PC-9 (cell line): ENCODE data around the gene FOSL2.

Experiments
- CTCF ChIP-seq: fragments of 200-600 bp; sonication (generic); conservative IDR thresholded peaks from 2 replicates; pipeline ENCODE4 v1.6.1; 2017; ENCODE audit warnings: mixed run types, antibody characterized with exemption, mild to moderate bottlenecking, moderate library complexity
- EZH2 ChIP-seq: fragments of 200-600 bp; sonication (generic); IDR thresholded peaks from 2 replicates; pipeline ENCODE4 v1.8.0; 2017; ENCODE audit warnings: antibody characterized with exemption, low read depth

- no peak for TF ChIP-seq CTCF
- no peak for TF ChIP-seq EZH2
Observed at GRCh38 chr2:28446531-28446930, 53.9 kb downstream of the FOSL2 start.
